ENCODE data around the gene EVPLL. TPM values are rescaled to one million over a fixed set of nuclear protein-coding genes. Genes with fewer than 3 reads are reported as not detected.
"Not testable (repeated sequence)": the region's sequence is repeated elsewhere in the genome, so short reads cannot be mapped to it uniquely, and the experiment has no call there.

EVPLL gene
- total RNA-seq, 2 donors from 2014 or later: not detected

GRCh38 chr17:18378205-18378505 is 577 bp downstream of the EVPLL start:
- Mint-ChIP-seq H3K27me3 (ENCODE audit: insufficient read depth) (peaks cover 10% of the 10 kb centered on the region), H3K4me3 (no peak overlapping the region), H3K36me3 (ENCODE audit: low read depth) (no peaks in the 10 kb centered on the region), H3K27ac (no peak overlapping the region), H3K9me3 (peaks cover 12% of the 10 kb centered on the region), H3K4me1 (no peaks in the 10 kb centered on the region)
- Histone ChIP-seq H3K27ac (ENCODE audit: low read depth, low read length) (no peak overlapping the region), H3K36me3 (ENCODE audit: control insufficient read depth, insufficient read depth, low read length) (no peaks in the 10 kb centered on the region), H3K9me3 (ENCODE audit: control insufficient read depth, low read length) (peaks cover 11% of the 10 kb centered on the region), H3K4me1 (ENCODE audit: control insufficient read depth, insufficient read depth, low read length) (no peaks in the 10 kb centered on the region), H3K9ac (ENCODE audit: extremely low read depth, low read length, poor library complexity, severe bottlenecking) (no peak overlapping the region), H3K4me3 (ENCODE audit: low read length) (no peak overlapping the region), H3K27me3 (ENCODE audit: control insufficient read depth, insufficient read depth, low read length, poor library complexity, severe bottlenecking) (no peaks in the 10 kb centered on the region)
- no peak for TF ChIP-seq CTCF (conservative IDR thresholded peaks at IDR 0.05)
- WGBS, 2 experiments (ENCODE audit: insufficient coverage in 1 of 2, insufficient read length in 1 of 2): 91% methylated on average over 2 of the region's 2 CpGs; no CpG with 5 or more reads in 1 of the 2 experiments
- no peak for DNase-seq

- H3K4me3 Mint-ChIP-seq; H3K27ac ChIP-seq (ENCODE audit: low read depth, low read length); H3K4me1 Mint-ChIP-seq; H3K27me3 Mint-ChIP-seq (ENCODE audit: insufficient read depth); H3K27ac Mint-ChIP-seq; DNase-seq; H3K9ac ChIP-seq (ENCODE audit: extremely low read depth, low read length, poor library complexity, severe bottlenecking); H3K36me3 Mint-ChIP-seq (ENCODE audit: low read depth); H3K36me3 ChIP-seq (ENCODE audit: control insufficient read depth, insufficient read depth, low read length); H3K27me3 ChIP-seq (ENCODE audit: control insufficient read depth, insufficient read depth, low read length, poor library complexity, severe bottlenecking); H3K4me1 ChIP-seq (ENCODE audit: control insufficient read depth, insufficient read depth, low read length); H3K4me3 ChIP-seq (ENCODE audit: low read length): not testable (repeated sequence)
- peaks cover 11% of the 10 kb centered on the region for H3K9me3 ChIP-seq (ENCODE audit: control insufficient read depth, low read length)
- peaks cover 12% of the 10 kb centered on the region for H3K9me3 Mint-ChIP-seq
- 95 to 100% methylated on average over 1 to 4 of the region's 5 CpGs for WGBS, 2 experiments (ENCODE audit: insufficient coverage in 1 of 2, insufficient read length in 1 of 2)
Measured at GRCh38 chr17:18378614-18379013, 1.0 kb downstream of the EVPLL start.

DNA sequence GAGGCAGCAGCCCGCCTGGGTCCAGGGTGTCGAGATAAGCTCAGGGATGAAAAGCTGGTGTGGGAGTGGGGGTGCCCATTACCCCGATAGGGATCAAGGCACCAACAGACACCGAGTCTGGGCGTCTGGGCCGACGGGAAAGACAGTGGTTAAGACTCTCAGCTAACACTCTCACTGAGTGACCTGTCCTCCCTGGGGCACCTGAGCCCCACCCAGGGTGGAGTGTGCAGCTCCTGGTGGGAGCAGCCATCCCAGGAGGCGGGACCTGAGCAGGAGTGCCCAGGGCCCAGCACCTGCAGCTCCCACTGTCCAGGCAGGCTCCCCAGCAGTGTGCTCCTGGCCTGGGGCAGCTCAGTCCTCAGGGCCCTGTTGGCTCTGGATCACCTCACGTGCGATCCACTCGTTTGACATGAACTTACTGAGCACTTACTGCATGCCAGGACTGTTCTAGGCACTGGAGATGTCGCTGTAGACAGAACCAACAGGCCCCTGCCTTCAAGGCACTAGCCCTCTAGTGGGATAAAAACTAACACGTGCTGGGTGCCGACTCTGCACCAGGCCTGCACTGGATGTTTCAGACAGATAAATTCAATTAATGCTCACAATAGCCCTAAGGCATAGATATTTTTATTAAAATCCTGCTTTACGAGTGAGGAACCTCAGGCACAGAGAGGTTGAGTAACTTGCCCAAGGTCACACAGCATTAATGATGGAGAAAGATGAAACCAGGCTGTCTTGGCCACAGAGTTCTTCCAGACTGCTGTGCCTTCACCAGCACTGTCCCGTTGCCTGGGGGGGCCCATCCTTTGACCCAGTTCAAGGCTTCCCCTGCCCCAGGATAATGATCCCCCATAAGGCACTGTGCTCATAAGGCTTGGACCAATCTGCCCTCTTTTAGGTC is 1.9 kb downstream of the EVPLL start:
- no peak overlapping the region for H3K4me3 ChIP-seq (ENCODE audit: low read length)
- Mint-ChIP-seq H3K36me3 (ENCODE audit: low read depth) (no peaks in the 10 kb centered on the region), H3K4me3 (no peak overlapping the region), H3K27ac (no peak overlapping the region), H3K9me3 (peaks cover 8% of the 10 kb centered on the region), H3K27me3 (ENCODE audit: insufficient read depth) (peaks cover 12% of the 10 kb centered on the region), H3K4me1 (no peaks in the 10 kb centered on the region)
- no peaks in the 10 kb centered on the region for H3K36me3 ChIP-seq (ENCODE audit: control insufficient read depth, insufficient read depth, low read length)
- no peak for TF ChIP-seq CTCF (conservative IDR thresholded peaks at IDR 0.05)
- DNase-seq: no peak
- 89 to 91% methylated on average over 12 to 16 of the region's 16 CpGs for WGBS, 2 experiments (ENCODE audit: insufficient coverage in 1 of 2, insufficient read length in 1 of 2)
- no peak overlapping the region for H3K27ac ChIP-seq (ENCODE audit: low read depth, low read length)
- no peaks in the 10 kb centered on the region for H3K4me1 ChIP-seq (ENCODE audit: control insufficient read depth, insufficient read depth, low read length)
- no peaks in the 10 kb centered on the region for H3K27me3 ChIP-seq (ENCODE audit: control insufficient read depth, insufficient read depth, low read length, poor library complexity, severe bottlenecking)
- no peak overlapping the region for H3K9ac ChIP-seq (ENCODE audit: extremely low read depth, low read length, poor library complexity, severe bottlenecking)
- H3K9me3 ChIP-seq (ENCODE audit: control insufficient read depth, low read length): peaks cover 8% of the 10 kb centered on the region

Data from endodermal cell (in vitro differentiated cells).